PC-3 (cell line): ENCODE data around the gene CEP192. TPM values are rescaled to one million over a fixed set of nuclear protein-coding genes. Genes with fewer than 3 reads are reported as not detected.

Experiments
- ATAC-seq: fragments of 200-7000 bp; cut with Tn5 transposase; 2 replicates; pipeline ENCODE4 v1.9.1; 2020; ENCODE audit warnings: mild to moderate bottlenecking, moderate library complexity
- BruUV-seq: library from RNA; stranded (reverse); fragments of 400-500 nt; replicated peaks from 2 replicates; lab custom pipeline; 2021; lab: Mats Ljungman, UMichigan
- CTCF ChIA-PET: fragments of 300-600 bp; sonication (Branson Sonifier 250); formaldehyde crosslinking; loops from one replicate; lab custom pipeline; 2022; ENCODE audit warnings: antibody characterized with exemption; lab: Charles Lee
- POLR2A ChIA-PET: fragments of 300-600 bp; sonication (Branson Sonifier 250); formaldehyde crosslinking; loops from one replicate; lab custom pipeline; 2022; ENCODE audit warnings: antibody characterized with exemption; ENCODE audit not compliant: unreplicated experiment; lab: Charles Lee
- DNase-seq: peaks from one replicate; pipeline ENCODE4 v3.0.0-alpha.2; 2015
- H2AFZ ChIP-seq: fragments of 300-600 bp; sonication (generic); 2 replicates; pipeline ENCODE4 v1.6.0; 2016; ENCODE audit warnings: antibody characterized with exemption, low read length
- H3F3A ChIP-seq: fragments of 300-600 bp; sonication (generic); one replicate; pipeline ENCODE4 v1.6.0; 2017; ENCODE audit warnings: antibody characterized with exemption, low read length, control low read depth, mild to moderate bottlenecking; ENCODE audit not compliant: unreplicated experiment
- H3K27ac ChIP-seq: fragments of 300-600 bp; sonication (generic); 2 replicates; pipeline ENCODE4 v1.5.1; 2016; ENCODE audit warnings: mild to moderate bottlenecking, low read length
- H3K27me3 ChIP-seq: fragments of 300-600 bp; sonication (generic); 2 replicates; pipeline ENCODE4 v1.6.1; 2016; ENCODE audit warnings: low read length, mixed read lengths
- H3K36me3 ChIP-seq: fragments of 300-600 bp; sonication (generic); 2 replicates; pipeline ENCODE4 v1.6.1; 2016; ENCODE audit warnings: low read depth, mixed run types, low read length, mixed read lengths
- H3K4me1 ChIP-seq: fragments of 300-600 bp; sonication (generic); 2 replicates; pipeline ENCODE4 v1.5.1; 2016; ENCODE audit warnings: low read length; ENCODE audit not compliant: insufficient read depth
- H3K4me2 ChIP-seq: fragments of 300-600 bp; sonication (generic); 2 replicates; pipeline ENCODE4 v1.6.0; 2016; ENCODE audit warnings: low read length
- H3K4me3 ChIP-seq: fragments of 300-600 bp; sonication (generic); 2 replicates; pipeline ENCODE4 v1.5.1; 2016; ENCODE audit warnings: mild to moderate bottlenecking, low read length, mixed read lengths
- H3K79me2 ChIP-seq: fragments of 300-600 bp; sonication (generic); 2 replicates; pipeline ENCODE4 v1.6.1; 2017; ENCODE audit warnings: low read length, mixed read lengths
- H3K9ac ChIP-seq: fragments of 300-600 bp; sonication (generic); 2 replicates; pipeline ENCODE4 v1.6.0; 2016; ENCODE audit warnings: mild to moderate bottlenecking, low read length
- H3K9me2 ChIP-seq: fragments of 300-600 bp; sonication (generic); replicated peaks from 2 replicates; pipeline ENCODE4 v1.6.1; 2016; ENCODE audit warnings: mixed run types, low read length, mixed read lengths
- H3K9me3 ChIP-seq: fragments of 300-600 bp; sonication (generic); 2 replicates; pipeline ENCODE4 v1.6.1; 2016; ENCODE audit warnings: low read length, mixed read lengths
- H4K20me1 ChIP-seq: fragments of 300-600 bp; sonication (generic); 2 replicates; pipeline ENCODE4 v1.6.1; 2016; ENCODE audit warnings: low read length, mixed read lengths
- EZH2 ChIP-seq: fragments of 300-600 bp; sonication (generic); IDR thresholded peaks from one replicate; pipeline ENCODE4 v1.6.1; 2017; ENCODE audit warnings: antibody characterized with exemption, mild to moderate bottlenecking, low read length; ENCODE audit not compliant: unreplicated experiment
- EZH2phosphoT487 ChIP-seq: fragments of 300-600 bp; sonication (generic); IDR thresholded peaks from 2 replicates; pipeline ENCODE4 v1.6.1; 2018; ENCODE audit warnings: mild to moderate bottlenecking, antibody characterized with exemption, low read length, borderline replicate concordance
- intact Hi-C: fragments of 100-400 bp; cut with micrococcal nuclease; formaldehyde crosslinking; loops from 2 replicates; pipeline ENCODE4 v1.9.0; 2023
- total RNA-seq: library from RNA; depleted of rRNA; stranded (reverse); fragments of >200 nt; gene quantifications from 2 replicates; pipeline ENCODE4 v1.2.3, GENCODE V29; 2014; rRNA removed
- TF ChIP-seq, protein P1 (sequence below): fragments of 300-600 bp; sonication (generic); conservative IDR thresholded peaks from 2 replicates; pipeline ENCODE4 v1.5.1; 2017; ENCODE audit warnings: antibody characterized with exemption, low read depth, mild to moderate bottlenecking, low read length

Gene CEP192
- total RNA-seq, 1 experiment from 2014 or later = 32.6 TPM

DNA sequence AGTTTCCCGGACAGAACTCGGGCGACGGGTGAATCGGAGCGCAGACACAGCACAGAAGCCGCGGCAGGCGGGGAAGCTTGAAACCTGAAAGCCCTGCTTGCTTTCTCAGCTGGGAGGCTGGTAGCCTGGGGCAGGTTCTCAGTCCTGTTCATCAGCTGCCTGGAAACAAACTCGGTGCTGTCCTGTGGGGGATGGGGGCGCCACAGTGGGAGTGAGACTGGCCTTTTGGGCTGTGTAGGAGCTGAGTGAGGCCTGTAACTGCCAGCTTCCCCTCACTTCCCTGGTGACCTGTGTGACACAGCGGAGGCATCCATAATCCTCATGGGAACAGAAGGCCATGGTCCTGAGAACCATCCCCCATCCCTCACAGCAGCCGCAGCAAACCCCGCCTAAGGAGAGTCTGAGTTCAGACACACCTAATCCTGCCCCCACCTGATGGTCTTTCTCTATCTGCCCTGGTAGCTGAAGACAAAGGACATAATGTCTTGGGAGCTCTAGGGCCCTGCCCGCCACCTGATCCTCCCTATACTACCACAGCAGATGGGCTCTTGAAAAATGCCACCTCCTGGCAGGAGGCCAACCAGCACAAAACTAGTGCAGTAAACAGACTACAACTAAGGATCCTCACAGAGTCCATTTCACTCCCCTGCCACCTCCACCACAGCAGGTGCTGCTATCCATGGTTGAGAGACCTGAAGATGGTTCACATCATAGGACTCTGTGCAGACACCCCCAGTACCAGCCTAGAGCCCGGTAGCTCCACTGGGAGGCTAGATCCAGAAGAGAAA, 174.7 kb downstream of the CEP192 start:
- POLR2A ChIA-PET = no interaction called here

DNA sequence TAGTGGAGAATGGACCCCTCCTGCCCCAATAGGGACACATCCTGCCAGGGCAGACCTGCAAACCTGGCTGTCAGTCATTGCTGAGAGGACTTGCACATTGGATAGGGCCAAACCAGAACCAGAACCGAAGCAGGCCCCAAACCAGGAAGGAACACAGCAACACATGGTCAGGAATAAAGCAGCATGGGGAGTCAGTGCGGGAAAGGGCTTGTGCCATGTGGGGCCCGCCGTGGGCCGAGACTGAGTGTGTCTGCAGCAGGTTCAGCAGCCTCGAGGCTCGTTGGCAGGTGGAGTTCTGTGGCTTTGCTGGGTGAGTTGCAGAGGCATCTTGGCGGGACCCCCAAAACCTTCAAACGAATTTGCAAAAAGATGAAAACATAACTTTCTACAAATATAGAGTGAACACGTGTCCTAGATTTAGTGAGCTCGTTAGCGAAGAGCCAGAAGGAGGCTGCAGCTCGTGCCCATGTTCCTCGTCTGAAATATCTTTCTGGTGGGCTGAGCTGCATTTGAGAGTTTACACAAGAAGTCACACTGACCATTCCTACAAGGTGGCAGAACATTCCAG, 182.5 kb downstream of the CEP192 start:
- POLR2A ChIA-PET = interaction anchor here (0.7 kb wide), 1 partner anchor 714 kb away, joined by 9 read pairs; no protein-coding TSS in a partner anchor
- intact Hi-C loops = no loop called here
- no peaks in the 10 kb centered on the region for H3K79me2 ChIP-seq
- no peak overlapping the region for H3K27ac ChIP-seq
- ATAC-seq (no peak), DNase-seq (no peak)
- H3K4me2 ChIP-seq = no peak overlapping the region
- H2AFZ ChIP-seq = no peak overlapping the region
- H3K36me3 ChIP-seq = no peaks in the 10 kb centered on the region
- no peak overlapping the region for H3K4me3 ChIP-seq
- no peak overlapping the region for H3K9ac ChIP-seq
- no peaks in the 10 kb centered on the region for H3F3A ChIP-seq
- H3K27me3 ChIP-seq = peaks cover 19% of the 10 kb centered on the region; the same call in 1 of the 2 replicates
- no peaks in the 10 kb centered on the region for H3K9me2 ChIP-seq
- H3K4me1 ChIP-seq = no peaks in the 10 kb centered on the region
- no peaks in the 10 kb centered on the region for H3K9me3 ChIP-seq
- TF ChIP-seq EZH2 (no peak), EZH2phosphoT487 (no peak)
- TF ChIP-seq, protein P1, sequence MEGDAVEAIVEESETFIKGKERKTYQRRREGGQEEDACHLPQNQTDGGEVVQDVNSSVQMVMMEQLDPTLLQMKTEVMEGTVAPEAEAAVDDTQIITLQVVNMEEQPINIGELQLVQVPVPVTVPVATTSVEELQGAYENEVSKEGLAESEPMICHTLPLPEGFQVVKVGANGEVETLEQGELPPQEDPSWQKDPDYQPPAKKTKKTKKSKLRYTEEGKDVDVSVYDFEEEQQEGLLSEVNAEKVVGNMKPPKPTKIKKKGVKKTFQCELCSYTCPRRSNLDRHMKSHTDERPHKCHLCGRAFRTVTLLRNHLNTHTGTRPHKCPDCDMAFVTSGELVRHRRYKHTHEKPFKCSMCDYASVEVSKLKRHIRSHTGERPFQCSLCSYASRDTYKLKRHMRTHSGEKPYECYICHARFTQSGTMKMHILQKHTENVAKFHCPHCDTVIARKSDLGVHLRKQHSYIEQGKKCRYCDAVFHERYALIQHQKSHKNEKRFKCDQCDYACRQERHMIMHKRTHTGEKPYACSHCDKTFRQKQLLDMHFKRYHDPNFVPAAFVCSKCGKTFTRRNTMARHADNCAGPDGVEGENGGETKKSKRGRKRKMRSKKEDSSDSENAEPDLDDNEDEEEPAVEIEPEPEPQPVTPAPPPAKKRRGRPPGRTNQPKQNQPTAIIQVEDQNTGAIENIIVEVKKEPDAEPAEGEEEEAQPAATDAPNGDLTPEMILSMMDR = no peak
- BruUV-seq = no TSS peak
- H4K20me1 ChIP-seq = no peaks in the 10 kb centered on the region
- CTCF ChIA-PET = no interaction called here

More for the DNA sequence above, 174.7 kb downstream of the CEP192 start:
- no peaks in the 10 kb centered on the region for H4K20me1 ChIP-seq
- ATAC-seq (no peak), DNase-seq (no peak)
- H3K4me2 ChIP-seq = no peak overlapping the region
- no peaks in the 10 kb centered on the region for H3K4me1 ChIP-seq
- CTCF ChIA-PET = no interaction called here
- H3K9ac ChIP-seq = no peak overlapping the region
- H3K9me3 ChIP-seq = no peaks in the 10 kb centered on the region
- intact Hi-C loops = no loop called here
- no peaks in the 10 kb centered on the region for H3K79me2 ChIP-seq
- no TSS peak for BruUV-seq
- no peaks in the 10 kb centered on the region for H3K36me3 ChIP-seq
- H2AFZ ChIP-seq = no peak overlapping the region
- H3F3A ChIP-seq = no peaks in the 10 kb centered on the region
- no peak overlapping the region for H3K27ac ChIP-seq
- no peaks in the 10 kb centered on the region for H3K9me2 ChIP-seq
- H3K4me3 ChIP-seq = no peak overlapping the region
- TF ChIP-seq EZH2 = no peak
- TF ChIP-seq, protein P1 = no peak
- TF ChIP-seq EZH2phosphoT487 = no peak
- peaks cover 9% of the 10 kb centered on the region; the same call in 1 of the 2 replicates for H3K27me3 ChIP-seq

Other genes starting within 250 kb of the CEP192 start
- gene PTPN2, start 107.1 kb upstream of the CEP192 start, total RNA-seq = 59.8 and 62.4 TPM in 2 replicates
- 61.2 TPM in 2 replicates for gene SEH1L, start 43.4 kb upstream of the CEP192 start, total RNA-seq
- gene LDLRAD4, start 227.4 kb downstream of the CEP192 start, total RNA-seq = not detected in 2 replicates